HUES6 (cell line): ENCODE data around the gene SUPT6H.
"Not testable (repeated sequence)": the region's sequence is repeated elsewhere in the genome, so short reads cannot be mapped to it uniquely, and the experiment has no call there.

Experiments
- H3K27ac ChIP-seq: 2 replicates; pipeline ENCODE4 v1.7.0; 2013; ENCODE audit warnings: low read depth, mild to moderate bottlenecking, low read length, inconsistent platforms
- H3K27me3 ChIP-seq: 2 replicates; pipeline ENCODE4 v1.6.1; 2013; ENCODE audit warnings: low read length; ENCODE audit not compliant: control insufficient read depth, insufficient read depth
- H3K36me3 ChIP-seq: 2 replicates; pipeline ENCODE4 v1.6.1; 2013; ENCODE audit warnings: low read length; ENCODE audit not compliant: control insufficient read depth, insufficient read depth
- H3K4me1 ChIP-seq: 2 replicates; pipeline ENCODE4 v1.6.1; 2013; ENCODE audit warnings: low read length; ENCODE audit not compliant: control insufficient read depth, insufficient read depth
- H3K4me3 ChIP-seq: 2 replicates; pipeline ENCODE4 v1.5.1; 2013; ENCODE audit warnings: low read depth, low read length
- H3K9ac ChIP-seq: one replicate; pipeline ENCODE4 v1.6.1; 2013; ENCODE audit warnings: mild to moderate bottlenecking, low read length
- H3K9me3 ChIP-seq: 2 replicates; pipeline ENCODE4 v1.6.1; 2013; ENCODE audit warnings: low read depth, low read length; ENCODE audit not compliant: control insufficient read depth, insufficient read depth

The SUPT6H gene

GRCh38 chr17:28728364-28729200 lies 66.6 kb downstream of the SUPT6H start, which contains the start of gene NEK8:
NEK8 (plus strand) TSS chr17:28728788; CDS start chr17:28728814, 26 bp downstream.
- peak within 1 kb of the TSS; percentile 90 for H3K9ac ChIP-seq
- peaks cover 12% of the 10 kb centered on the region for H3K36me3 ChIP-seq
- no peaks in the 10 kb centered on the region for H3K9me3 ChIP-seq
- no peaks in the 10 kb centered on the region for H3K4me1 ChIP-seq
- H3K27me3 ChIP-seq, result no peaks in the 10 kb centered on the region
- peak within 1 kb of the TSS; percentile 85 for H3K4me3 ChIP-seq
- peak within 1 kb of the TSS; percentile 82; the same call in 1 of the 2 replicates for H3K27ac ChIP-seq

- H3K27ac ChIP-seq, result no peak overlapping the region
- no peaks in the 10 kb centered on the region for H3K9me3 ChIP-seq
- no peaks in the 10 kb centered on the region for H3K27me3 ChIP-seq
- peaks cover under 1% of the 10 kb centered on the region; the same call in 1 of the 2 replicates for H3K4me1 ChIP-seq
- H3K9ac ChIP-seq, result no peak overlapping the region
- peaks cover 11% of the 10 kb centered on the region for H3K36me3 ChIP-seq
- no peak overlapping the region for H3K4me3 ChIP-seq
Observed at GRCh38 chr17:28729950-28730330, 67.9 kb downstream of the SUPT6H start.

DNA sequence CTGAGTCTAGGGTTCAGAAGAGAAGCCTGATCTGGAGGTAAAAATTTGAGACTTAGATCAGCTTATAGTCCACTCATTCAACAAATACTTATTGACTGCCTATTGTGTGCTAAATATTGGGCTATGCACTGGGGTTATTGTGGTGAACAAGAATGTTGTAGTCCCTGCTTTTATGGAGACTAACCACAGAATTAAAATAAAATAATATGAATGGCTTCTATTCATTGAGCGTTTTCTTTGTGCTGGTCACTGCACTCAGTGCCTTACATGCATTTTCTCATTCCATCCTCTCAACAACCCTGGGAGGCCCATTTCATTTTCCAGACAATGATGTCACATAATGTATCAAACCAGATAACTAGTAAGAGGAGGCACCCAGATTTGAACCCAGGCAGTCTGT lies 71.3 kb downstream of the SUPT6H start:
- Histone ChIP-seq H3K4me3 (no peak overlapping the region), H3K27me3 (no peaks in the 10 kb centered on the region), H3K27ac (no peak overlapping the region), H3K9me3 (no peaks in the 10 kb centered on the region), H3K36me3 (peaks cover 28% of the 10 kb centered on the region), H3K9ac (no peak overlapping the region), H3K4me1 (peaks cover 5% of the 10 kb centered on the region; the same call in 1 of the 2 replicates)

DNA sequence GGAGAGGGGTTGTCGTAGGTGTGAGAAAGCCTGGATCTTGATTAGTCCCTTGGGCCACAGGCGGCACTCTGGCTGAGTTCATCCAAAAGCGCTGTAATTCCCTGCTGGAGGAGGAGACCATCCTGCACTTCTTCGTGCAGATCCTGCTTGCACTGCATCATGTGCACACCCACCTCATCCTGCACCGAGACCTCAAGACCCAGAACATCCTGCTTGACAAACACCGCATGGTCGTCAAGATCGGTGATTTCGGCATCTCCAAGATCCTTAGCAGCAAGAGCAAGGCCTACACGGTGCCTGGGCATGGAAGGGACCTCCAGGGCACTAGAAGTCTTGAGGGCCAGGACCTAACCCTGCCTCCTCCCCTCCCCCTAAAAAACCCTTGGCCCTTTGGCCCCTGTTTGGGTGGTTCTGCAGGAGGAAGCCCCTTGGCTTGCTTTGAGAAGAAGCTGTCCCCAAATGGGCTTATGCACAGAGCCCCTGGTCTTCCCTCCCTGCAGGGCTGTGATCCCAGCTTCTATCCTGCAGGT lies 72.8 kb downstream of the SUPT6H start:
- Histone ChIP-seq H3K4me3 (no peak overlapping the region), H3K27me3 (no peaks in the 10 kb centered on the region), H3K36me3 (peaks cover 38% of the 10 kb centered on the region), H3K9ac (no peak overlapping the region), H3K9me3 (no peaks in the 10 kb centered on the region), H3K4me1 (peaks cover 5% of the 10 kb centered on the region; the same call in 1 of the 2 replicates), H3K27ac (no peak overlapping the region)

DNA sequence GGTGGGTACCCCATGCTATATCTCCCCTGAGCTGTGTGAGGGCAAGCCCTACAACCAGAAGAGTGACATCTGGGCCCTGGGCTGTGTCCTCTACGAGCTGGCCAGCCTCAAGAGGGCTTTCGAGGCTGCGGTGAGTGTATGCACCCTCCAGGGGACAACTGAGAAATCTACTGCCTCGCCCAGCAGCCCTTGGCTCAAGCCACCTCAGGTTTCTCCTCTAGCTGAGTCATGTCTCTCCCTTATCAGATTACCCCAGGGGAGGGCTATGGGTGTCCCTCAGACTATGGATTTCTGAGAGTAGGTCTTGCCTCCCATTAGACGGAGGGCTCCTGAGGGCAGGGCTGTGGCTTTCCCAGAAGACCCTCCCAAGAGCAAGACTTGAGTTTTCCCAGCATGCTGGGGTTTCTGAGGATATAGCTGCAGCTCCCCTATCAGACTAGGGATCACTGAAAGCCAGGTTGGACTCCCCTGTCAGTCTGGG lies 73.3 kb downstream of the SUPT6H start:
- Histone ChIP-seq H3K27ac (no peak overlapping the region), H3K4me3 (no peak overlapping the region), H3K27me3 (no peaks in the 10 kb centered on the region), H3K4me1 (peaks cover 5% of the 10 kb centered on the region; the same call in 1 of the 2 replicates), H3K36me3 (peaks cover 38% of the 10 kb centered on the region), H3K9ac (no peak overlapping the region), H3K9me3 (no peaks in the 10 kb centered on the region)

DNA sequence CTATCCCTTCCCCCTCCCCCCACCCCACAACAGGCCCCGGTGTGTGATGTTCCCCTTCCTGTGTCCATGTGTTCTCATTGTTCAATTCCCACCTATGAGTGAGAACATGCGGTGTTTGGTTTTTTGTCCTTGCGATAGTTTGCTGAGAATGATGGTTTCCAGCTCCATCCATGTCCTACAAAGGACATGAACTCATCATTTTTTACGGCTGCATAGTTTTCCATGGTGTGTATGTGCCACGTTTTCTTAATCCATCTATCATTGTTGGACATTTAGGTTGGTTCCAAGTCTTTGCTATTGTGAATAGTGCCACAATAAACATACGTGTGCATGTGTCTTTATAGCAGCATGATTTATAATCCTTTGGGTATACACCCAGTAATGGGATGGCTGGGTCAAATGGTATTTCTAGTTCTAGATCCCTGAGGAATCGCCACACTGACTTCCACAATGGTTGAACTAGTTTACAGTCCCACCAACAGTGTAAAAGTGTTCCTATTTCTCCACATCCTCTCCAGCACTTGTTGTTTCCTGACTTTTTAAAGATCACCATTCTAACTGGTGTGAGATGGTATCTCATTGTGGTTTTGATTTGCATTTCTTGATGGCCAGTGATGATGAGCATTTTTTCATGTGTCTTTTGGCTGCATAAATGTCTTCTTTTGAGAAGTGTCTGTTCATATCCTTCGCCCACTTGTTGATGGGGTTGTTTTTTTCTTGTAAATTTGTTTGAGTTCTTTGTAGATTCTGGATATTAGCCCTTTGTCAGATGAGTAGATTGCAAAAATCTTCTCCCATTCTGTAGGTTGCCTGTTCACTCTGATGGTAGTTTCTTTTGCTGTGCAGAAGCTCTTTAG lies 74.1 kb downstream of the SUPT6H start:
- H3K9me3 ChIP-seq, H3K4me1 ChIP-seq, H3K9ac ChIP-seq, H3K27me3 ChIP-seq, H3K4me3 ChIP-seq, H3K27ac ChIP-seq: not testable (repeated sequence)
- peaks cover 45% of the 10 kb centered on the region for H3K36me3 ChIP-seq

- H3K27me3 ChIP-seq, result no peaks in the 10 kb centered on the region
- H3K9me3 ChIP-seq, result no peaks in the 10 kb centered on the region
- peaks cover 9% of the 10 kb centered on the region; the same call in 1 of the 2 replicates for H3K4me1 ChIP-seq
- peaks cover 49% of the 10 kb centered on the region for H3K36me3 ChIP-seq
- H3K9ac ChIP-seq, result no peak overlapping the region
- no peak overlapping the region for H3K27ac ChIP-seq
- H3K4me3 ChIP-seq, result no peak overlapping the region
Observed at GRCh38 chr17:28737316-28737715, 75.3 kb downstream of the SUPT6H start.

DNA sequence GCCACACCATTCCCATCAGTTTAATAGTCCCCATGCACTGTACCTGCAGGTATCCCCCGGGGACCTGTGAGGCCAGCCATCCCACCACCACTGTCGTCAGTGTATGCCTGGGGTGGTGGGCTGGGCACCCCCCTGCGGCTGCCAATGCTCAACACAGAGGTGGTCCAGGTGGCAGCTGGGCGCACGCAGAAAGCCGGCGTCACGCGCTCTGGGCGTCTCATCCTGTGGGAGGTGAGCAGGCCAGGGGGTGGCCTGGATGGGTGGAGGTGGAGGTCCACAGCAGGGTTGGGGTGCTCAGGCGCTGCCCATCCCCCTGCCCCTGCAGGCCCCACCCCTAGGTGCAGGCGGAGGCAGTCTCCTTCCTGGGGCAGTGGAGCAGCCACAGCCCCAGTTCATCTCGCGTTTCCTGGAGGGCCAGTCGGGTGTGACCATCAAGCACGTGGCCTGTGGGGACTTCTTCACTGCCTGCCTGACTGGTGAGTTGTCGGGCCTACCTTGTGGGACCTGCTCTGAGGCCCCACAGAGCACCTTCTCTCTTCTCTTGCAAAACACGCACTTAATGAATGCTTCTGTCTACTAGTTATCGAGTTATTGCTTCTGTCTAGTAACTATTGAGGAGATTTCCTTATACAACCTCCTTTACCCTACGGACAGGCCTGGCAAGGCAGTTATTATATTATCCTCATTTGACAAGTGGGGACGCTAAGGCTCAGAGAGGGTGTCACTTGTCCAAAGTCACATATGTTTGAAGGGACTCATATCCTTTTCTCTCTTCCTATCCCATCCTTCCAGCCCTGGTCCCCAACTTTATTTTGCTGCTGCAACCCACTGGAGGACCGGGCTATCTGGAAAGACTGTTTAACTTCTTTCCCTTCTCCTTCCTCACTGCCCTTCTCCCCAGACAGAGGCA lies 76.0 kb downstream of the SUPT6H start:
- no peak overlapping the region for H3K4me3 ChIP-seq
- H3K4me1 ChIP-seq, result peaks cover 15% of the 10 kb centered on the region
- H3K27ac ChIP-seq, result no peak overlapping the region

GRCh38 chr17:28738680-28739384 lies 76.8 kb downstream of the SUPT6H start:
- peaks cover 15% of the 10 kb centered on the region for H3K4me1 ChIP-seq
- no peak overlapping the region for H3K27ac ChIP-seq
- no peaks in the 10 kb centered on the region for H3K27me3 ChIP-seq
- H3K36me3 ChIP-seq, result peaks cover 47% of the 10 kb centered on the region
- no peak overlapping the region for H3K4me3 ChIP-seq
- no peak overlapping the region for H3K9ac ChIP-seq
- H3K9me3 ChIP-seq, result no peaks in the 10 kb centered on the region

More for the DNA sequence above, 76.0 kb downstream of the SUPT6H start:
- Histone ChIP-seq H3K27me3 (no peaks in the 10 kb centered on the region), H3K9me3 (no peaks in the 10 kb centered on the region), H3K9ac (no peak overlapping the region), H3K36me3 (peaks cover 49% of the 10 kb centered on the region)
